C4-2B (cell line): ENCODE results near the gene SEC16A.

ENCODE experiments used
- ZFX ChIP-seq: fragments of 450-650 bp; IDR thresholded peaks from 2 replicates; pipeline ENCODE4 v1.6.1; 2017
- TF ChIP-seq, protein P1 (sequence below): fragments of 450-650 bp; conservative IDR thresholded peaks from 2 replicates; pipeline ENCODE4 v1.5.1; 2017; ENCODE audit warnings: mild to moderate bottlenecking

DNA sequence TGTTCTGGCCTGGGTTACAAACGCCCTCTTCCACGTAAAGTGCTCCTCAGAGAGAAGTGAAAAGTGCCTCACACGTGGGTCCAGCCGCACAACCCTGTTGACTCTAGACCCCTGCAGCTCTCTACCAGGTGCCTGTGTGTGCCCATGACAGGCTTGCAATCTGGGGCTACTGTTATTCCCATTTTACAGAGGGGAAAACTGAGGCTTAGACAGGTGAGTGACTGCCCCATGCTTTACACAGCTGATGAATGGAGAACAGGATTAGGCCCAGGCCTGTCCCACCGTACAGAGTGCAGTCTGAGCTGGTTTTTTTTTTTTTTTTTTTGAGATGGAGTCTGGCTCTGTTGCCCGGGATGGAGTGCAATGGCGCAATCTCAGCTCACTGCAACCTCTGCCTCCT lies 37.0 kb downstream of the SEC16A start:
- TF ChIP-seq, protein P1, sequence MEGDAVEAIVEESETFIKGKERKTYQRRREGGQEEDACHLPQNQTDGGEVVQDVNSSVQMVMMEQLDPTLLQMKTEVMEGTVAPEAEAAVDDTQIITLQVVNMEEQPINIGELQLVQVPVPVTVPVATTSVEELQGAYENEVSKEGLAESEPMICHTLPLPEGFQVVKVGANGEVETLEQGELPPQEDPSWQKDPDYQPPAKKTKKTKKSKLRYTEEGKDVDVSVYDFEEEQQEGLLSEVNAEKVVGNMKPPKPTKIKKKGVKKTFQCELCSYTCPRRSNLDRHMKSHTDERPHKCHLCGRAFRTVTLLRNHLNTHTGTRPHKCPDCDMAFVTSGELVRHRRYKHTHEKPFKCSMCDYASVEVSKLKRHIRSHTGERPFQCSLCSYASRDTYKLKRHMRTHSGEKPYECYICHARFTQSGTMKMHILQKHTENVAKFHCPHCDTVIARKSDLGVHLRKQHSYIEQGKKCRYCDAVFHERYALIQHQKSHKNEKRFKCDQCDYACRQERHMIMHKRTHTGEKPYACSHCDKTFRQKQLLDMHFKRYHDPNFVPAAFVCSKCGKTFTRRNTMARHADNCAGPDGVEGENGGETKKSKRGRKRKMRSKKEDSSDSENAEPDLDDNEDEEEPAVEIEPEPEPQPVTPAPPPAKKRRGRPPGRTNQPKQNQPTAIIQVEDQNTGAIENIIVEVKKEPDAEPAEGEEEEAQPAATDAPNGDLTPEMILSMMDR = no peak
- TF ChIP-seq ZFX = no peak
